ENCODE results near the gene PATL2.

DNA sequence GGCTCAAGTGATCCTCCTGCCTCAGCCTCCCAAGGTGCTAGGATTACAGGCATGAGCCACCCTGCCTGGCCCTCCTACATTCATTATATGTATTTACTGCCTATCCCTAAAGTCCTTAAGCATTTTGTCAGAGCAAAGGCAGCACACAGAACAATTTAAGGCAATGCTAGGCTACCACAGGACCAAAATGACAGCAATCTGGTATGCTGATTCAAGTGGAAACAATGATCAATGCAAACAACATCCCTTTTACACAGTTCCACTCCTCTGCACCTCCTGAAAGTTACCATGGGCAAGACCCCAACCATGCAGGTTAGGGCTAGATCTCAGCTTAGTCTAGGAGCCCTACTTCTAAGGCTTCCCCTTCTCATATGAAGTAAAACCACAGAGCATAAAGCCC is 87.9 kb downstream of the PATL2 start:
- no peak for TF ChIP-seq CTCF (IDR thresholded peaks at IDR 0.05)
- no peak for TF ChIP-seq POLR2A (IDR thresholded peaks at IDR 0.05)
